ENCODE data around the gene PALB2. TPM values are rescaled to one million over a fixed set of nuclear protein-coding genes. Genes with fewer than 3 reads are reported as not detected.

Gene PALB2
- total and polyA plus RNA-seq, 9 of the 15 experiments (the other 6 are each of a cell fraction or from before 2014, with no cell fraction given): 7.0 to 25.8 (median 15.2) TPM

GRCh38 chr16:23640931-23641765 lies at the start of gene PALB2, which contains the start of gene DCTN5 (continued):
- TF ChIP-seq ZNF431 (CRISPR knock-in tag; IDR thresholded peaks at IDR 0.05): no peak; the same call in 1 of the 2 replicates
- no peak for TF ChIP-seq FOXM1 (IDR thresholded peaks at IDR 0.05; ENCODE audit: low read depth)
- 0 out of 2 replicates have a peak, but pooled peaks have one; percentile 52 for TF ChIP-seq FOXM1 (CRISPR knock-in tag; IDR thresholded peaks at IDR 0.05; ENCODE audit: low read depth)
- peak; percentile 84 for TF ChIP-seq RBBP5 (IDR thresholded peaks at IDR 0.05; ENCODE audit: borderline replicate concordance, insufficient read depth, low read length, poor library complexity, severe bottlenecking)
- no peak for TF ChIP-seq HNRNPH1 (optimal IDR thresholded peaks at IDR 0.05; ENCODE audit: low read depth, low read length)
- TF ChIP-seq, protein P1, sequence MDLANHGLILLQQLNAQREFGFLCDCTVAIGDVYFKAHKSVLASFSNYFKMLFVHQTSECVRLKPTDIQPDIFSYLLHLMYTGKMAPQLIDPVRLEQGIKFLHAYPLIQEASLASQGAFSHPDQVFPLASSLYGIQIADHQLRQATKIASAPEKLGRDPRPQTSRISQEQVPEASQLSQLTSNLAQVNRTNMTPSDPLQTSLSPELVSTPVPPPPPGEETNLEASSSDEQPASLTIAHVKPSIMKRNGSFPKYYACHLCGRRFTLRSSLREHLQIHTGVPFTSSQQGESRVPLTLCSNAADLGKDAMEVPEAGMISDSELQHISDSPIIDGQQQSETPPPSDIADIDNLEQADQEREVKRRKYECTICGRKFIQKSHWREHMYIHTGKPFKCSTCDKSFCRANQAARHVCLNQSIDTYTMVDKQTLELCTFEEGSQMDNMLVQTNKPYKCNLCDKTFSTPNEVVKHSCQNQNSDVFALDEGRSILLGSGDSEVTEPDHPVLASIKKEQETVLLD (IDR thresholded peaks at IDR 0.05): peak; percentile 98
- no peak for TF ChIP-seq CUX1 (CRISPR knock-in tag; IDR thresholded peaks at IDR 0.05)
- TF ChIP-seq, protein P2, sequence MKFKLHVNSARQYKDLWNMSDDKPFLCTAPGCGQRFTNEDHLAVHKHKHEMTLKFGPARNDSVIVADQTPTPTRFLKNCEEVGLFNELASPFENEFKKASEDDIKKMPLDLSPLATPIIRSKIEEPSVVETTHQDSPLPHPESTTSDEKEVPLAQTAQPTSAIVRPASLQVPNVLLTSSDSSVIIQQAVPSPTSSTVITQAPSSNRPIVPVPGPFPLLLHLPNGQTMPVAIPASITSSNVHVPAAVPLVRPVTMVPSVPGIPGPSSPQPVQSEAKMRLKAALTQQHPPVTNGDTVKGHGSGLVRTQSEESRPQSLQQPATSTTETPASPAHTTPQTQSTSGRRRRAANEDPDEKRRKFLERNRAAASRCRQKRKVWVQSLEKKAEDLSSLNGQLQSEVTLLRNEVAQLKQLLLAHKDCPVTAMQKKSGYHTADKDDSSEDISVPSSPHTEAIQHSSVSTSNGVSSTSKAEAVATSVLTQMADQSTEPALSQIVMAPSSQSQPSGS (CRISPR knock-in tag; IDR thresholded peaks at IDR 0.05): 0 out of 2 replicates have a peak, but pooled peaks have one; percentile 47
- TF ChIP-seq ATF1 (CRISPR knock-in tag; IDR thresholded peaks at IDR 0.05): no peak
- TF ChIP-seq ATF1 (tag; IDR thresholded peaks at IDR 0.05): peak; percentile 79
- TF ChIP-seq, protein P3, sequence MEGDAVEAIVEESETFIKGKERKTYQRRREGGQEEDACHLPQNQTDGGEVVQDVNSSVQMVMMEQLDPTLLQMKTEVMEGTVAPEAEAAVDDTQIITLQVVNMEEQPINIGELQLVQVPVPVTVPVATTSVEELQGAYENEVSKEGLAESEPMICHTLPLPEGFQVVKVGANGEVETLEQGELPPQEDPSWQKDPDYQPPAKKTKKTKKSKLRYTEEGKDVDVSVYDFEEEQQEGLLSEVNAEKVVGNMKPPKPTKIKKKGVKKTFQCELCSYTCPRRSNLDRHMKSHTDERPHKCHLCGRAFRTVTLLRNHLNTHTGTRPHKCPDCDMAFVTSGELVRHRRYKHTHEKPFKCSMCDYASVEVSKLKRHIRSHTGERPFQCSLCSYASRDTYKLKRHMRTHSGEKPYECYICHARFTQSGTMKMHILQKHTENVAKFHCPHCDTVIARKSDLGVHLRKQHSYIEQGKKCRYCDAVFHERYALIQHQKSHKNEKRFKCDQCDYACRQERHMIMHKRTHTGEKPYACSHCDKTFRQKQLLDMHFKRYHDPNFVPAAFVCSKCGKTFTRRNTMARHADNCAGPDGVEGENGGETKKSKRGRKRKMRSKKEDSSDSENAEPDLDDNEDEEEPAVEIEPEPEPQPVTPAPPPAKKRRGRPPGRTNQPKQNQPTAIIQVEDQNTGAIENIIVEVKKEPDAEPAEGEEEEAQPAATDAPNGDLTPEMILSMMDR (IDR thresholded peaks at IDR 0.05 in 2 of 3, conservative IDR thresholded peaks at IDR 0.05 in 1 of 3; ENCODE audit: insufficient read depth in 2 of 3, low read depth in 1 of 3, low read length in 3 of 3): peak in 1 of 3 experiments; percentile 2; a peak in 1 of 6 replicates
- peak; percentile 44 to 56; a peak in 2 of 4 replicates for TF ChIP-seq SIX5 (IDR thresholded peaks at IDR 0.05; ENCODE audit: borderline replicate concordance in 1 of 2, insufficient read depth in 1 of 2, low read depth in 1 of 2, low read length in 2 of 2)
- peak; percentile 6 to 69; a peak in 2 of 4 replicates for TF ChIP-seq FOXK2 (conservative IDR thresholded peaks at IDR 0.05 in 1 of 2, IDR thresholded peaks at IDR 0.05 in 1 of 2; ENCODE audit: low read depth in 2 of 2)
- no peak for TF ChIP-seq MCM5 (IDR thresholded peaks at IDR 0.05; ENCODE audit: low read depth)
- TF ChIP-seq HNRNPL (IDR thresholded peaks at IDR 0.05; ENCODE audit: low read depth, low read length): no peak
- TF ChIP-seq RFX1 (IDR thresholded peaks at IDR 0.05): no peak
- peak; percentile 96 for TF ChIP-seq RBFOX2 (IDR thresholded peaks at IDR 0.05; ENCODE audit: low read depth, low read length)

Data from K562 (cell line).